ENCODE data around the gene KIF5A. TPM values are rescaled to one million over a fixed set of nuclear protein-coding genes. Genes with fewer than 3 reads are reported as not detected.

KIF5A gene
- total and polyA plus RNA-seq, 2 donors (not counting 1 experiment from before 2014, with no cell fraction given): 0.09 to 0.67 TPM

DNA sequence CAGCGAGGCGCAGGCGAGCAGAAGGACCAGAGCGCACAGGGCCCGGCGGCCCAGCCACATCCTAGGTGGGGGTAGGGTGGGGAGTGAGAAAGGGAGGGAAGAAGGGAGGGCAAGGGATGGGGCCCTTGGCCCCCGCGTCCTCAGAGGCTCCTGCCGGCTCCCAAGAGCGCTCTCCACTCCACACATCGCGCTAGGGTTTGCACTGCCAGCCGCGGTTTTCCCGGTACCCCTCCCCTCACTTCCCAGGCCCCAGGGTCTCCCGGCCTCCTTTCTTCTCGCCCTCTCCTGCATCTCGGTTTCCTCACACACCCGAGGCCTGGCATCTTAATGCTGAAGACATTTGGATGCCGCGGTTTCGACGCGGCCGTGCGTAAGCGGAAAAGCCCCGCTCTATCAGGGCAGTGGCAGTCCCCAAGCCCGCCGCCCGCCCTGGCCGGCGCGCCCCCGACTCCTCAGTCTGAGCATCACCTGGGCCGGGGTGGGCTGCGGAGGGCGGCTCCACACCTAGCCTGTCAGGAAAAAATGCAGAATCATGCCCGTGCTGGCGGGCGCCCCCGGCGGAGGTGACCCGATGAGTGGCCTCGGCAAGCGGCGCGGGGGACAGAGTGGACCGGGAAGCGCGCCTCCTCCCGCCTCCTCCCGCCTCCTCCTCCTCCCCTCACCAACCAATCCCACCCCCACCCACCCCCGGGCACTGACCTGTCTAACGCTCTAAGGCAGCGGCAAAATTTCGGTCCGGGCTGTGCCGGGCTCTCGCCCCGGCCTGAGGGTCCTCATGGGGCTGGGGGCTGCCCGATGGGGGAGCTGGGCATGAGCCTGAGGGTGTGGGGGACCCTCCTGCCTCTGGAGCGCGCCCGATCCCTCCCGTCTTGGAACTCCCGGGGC lies 82.5 kb downstream of the KIF5A start:
- H3K27me3 Mint-ChIP-seq: peaks cover 51% of the 10 kb centered on the region
- intact Hi-C loops (cut with micrococcal nuclease): loop anchor here (2.0 to 5.0 kb wide), 3 partner anchors 18 to 110 kb away; partner anchors contain the start of gene OS9
- Histone ChIP-seq H2AFZ (ENCODE audit: insufficient read depth, low read depth, low read length, poor library complexity, severe bottlenecking) (peak overlapping the region; percentile 80), H3K9ac (ENCODE audit: low read length) (peak overlapping the region; percentile 75), H3K79me2 (ENCODE audit: control insufficient read depth, insufficient read depth, low read length) (no peaks in the 10 kb centered on the region), H3K27me3 (replicated peaks in 1 of 4; ENCODE audit: control extremely low read depth in 1 of 4, control insufficient read depth in 3 of 4, insufficient read depth in 4 of 4, low read length in 3 of 4) (peaks cover 0 to 74% (median 47%) of the 10 kb centered on the region in 4 experiments), H3K4me3 (ENCODE audit: control extremely low read depth in 1 of 5, extremely low read depth in 1 of 5, insufficient read depth in 1 of 5, low read depth in 2 of 5, low read length in 4 of 5) (peak overlapping the region in 4 of 5 experiments; percentile 40 to 75 (median 56)), H3K9me3 (ENCODE audit: control extremely low read depth in 1 of 3, control insufficient read depth in 2 of 3, insufficient read depth in 1 of 3, low read length in 2 of 3) (peaks cover 0 to 8% (median 0%) of the 10 kb centered on the region in 3 donors), H3K27ac (ENCODE audit: low read length in 2 of 2) (no peak overlapping the region), H3K4me2 (replicated peaks; ENCODE audit: low read depth, low read length, poor library complexity, severe bottlenecking) (peak overlapping the region; percentile 99), H3K36me3 (replicated peaks in 1 of 2; ENCODE audit: control extremely low read depth in 1 of 2, control insufficient read depth in 1 of 2, extremely low read depth in 1 of 2, insufficient read depth in 2 of 2, low read length in 1 of 2) (no peaks in the 10 kb centered on the region), H3K4me1 (ENCODE audit: control insufficient read depth in 2 of 2, insufficient read depth in 2 of 2, low read length in 2 of 2) (peaks cover 26 to 30% of the 10 kb centered on the region in 2 donors), H4K20me1 (ENCODE audit: control insufficient read depth, insufficient read depth, low read length, poor library complexity, severe bottlenecking) (no peaks in the 10 kb centered on the region)
- peak overlapping the region; percentile 77 for H3K4me3 Mint-ChIP-seq
- ChIA-PET POLR2A (no interaction called here), CTCF (interaction anchor here (0.7 to 2.3 kb wide), 14 partner anchors 10 to 173 kb away, joined by 3 to 20 read pairs (median 6); partner anchors contain the start of genes OS9 and PIP4K2C)
- WGBS (ENCODE audit: insufficient coverage): under 1% methylated on average over 64 of the region's 67 CpGs
- no peaks in the 10 kb centered on the region for H3K9me3 Mint-ChIP-seq (ENCODE audit: insufficient read depth)
- H3K27ac Mint-ChIP-seq: no peak overlapping the region
- H3K4me1 Mint-ChIP-seq: peaks cover 22% of the 10 kb centered on the region
- ATAC-seq (ENCODE audit: low read depth) (peak; percentile 8), DNase-seq (peak; percentile 64)
- TF ChIP-seq, protein P1, sequence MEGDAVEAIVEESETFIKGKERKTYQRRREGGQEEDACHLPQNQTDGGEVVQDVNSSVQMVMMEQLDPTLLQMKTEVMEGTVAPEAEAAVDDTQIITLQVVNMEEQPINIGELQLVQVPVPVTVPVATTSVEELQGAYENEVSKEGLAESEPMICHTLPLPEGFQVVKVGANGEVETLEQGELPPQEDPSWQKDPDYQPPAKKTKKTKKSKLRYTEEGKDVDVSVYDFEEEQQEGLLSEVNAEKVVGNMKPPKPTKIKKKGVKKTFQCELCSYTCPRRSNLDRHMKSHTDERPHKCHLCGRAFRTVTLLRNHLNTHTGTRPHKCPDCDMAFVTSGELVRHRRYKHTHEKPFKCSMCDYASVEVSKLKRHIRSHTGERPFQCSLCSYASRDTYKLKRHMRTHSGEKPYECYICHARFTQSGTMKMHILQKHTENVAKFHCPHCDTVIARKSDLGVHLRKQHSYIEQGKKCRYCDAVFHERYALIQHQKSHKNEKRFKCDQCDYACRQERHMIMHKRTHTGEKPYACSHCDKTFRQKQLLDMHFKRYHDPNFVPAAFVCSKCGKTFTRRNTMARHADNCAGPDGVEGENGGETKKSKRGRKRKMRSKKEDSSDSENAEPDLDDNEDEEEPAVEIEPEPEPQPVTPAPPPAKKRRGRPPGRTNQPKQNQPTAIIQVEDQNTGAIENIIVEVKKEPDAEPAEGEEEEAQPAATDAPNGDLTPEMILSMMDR (IDR thresholded peaks at IDR 0.05): no peak
- TF ChIP-seq EZH2 (IDR thresholded peaks at IDR 0.05; ENCODE audit: borderline replicate concordance, insufficient read depth, low read depth, low read length, poor library complexity, severe bottlenecking): no peak
